IMR-90 (cell line): ENCODE measurements around the gene AMBP. TPM values are rescaled to one million over a fixed set of nuclear protein-coding genes. Genes with fewer than 3 reads are reported as not detected.

ENCODE experiments used
- ATAC-seq: fragments of 200-7000 bp; cut with Tn5 transposase; 2 replicates; pipeline ENCODE4 v1.9.1; 2020; ENCODE audit warnings: low read depth, mild to moderate bottlenecking, moderate library complexity
- BruUV-seq: library from RNA; stranded (reverse); fragments of 400-500 nt; replicated peaks from 2 replicates; lab custom pipeline; 2021; lab: Mats Ljungman, UMichigan
- CTCF ChIA-PET: fragments of 300-600 bp; formaldehyde crosslinking; extraction: SDS; loops from one replicate; lab custom pipeline; 2021; ENCODE audit warnings: antibody characterized with exemption; lab: Yijun Ruan, JAX
- POLR2A ChIA-PET: fragments of 300-600 bp; sonication (Branson Sonifier 250); formaldehyde crosslinking; loops from one replicate; lab custom pipeline; 2022; ENCODE audit warnings: antibody characterized with exemption; ENCODE audit not compliant: unreplicated experiment; lab: Charles Lee
- DNase-seq: peaks from one replicate; pipeline ENCODE4 v3.0.0; 2013
- H2AFZ ChIP-seq: replicated peaks from 2 replicates; pipeline ENCODE3; 2013; ENCODE audit warnings: low read length, mild to moderate bottlenecking; ENCODE audit not compliant: poor library complexity
- H2AK5ac ChIP-seq: 2 replicates; pipeline ENCODE4 v1.6.1; 2013; ENCODE audit warnings: low read depth, low read length, inconsistent platforms
- H2AK9ac ChIP-seq: replicated peaks from 2 replicates; pipeline ENCODE3; 2013; ENCODE audit warnings: mild to moderate bottlenecking, low read depth, low read length, moderate library complexity; ENCODE audit not compliant: poor library complexity
- H2BK120ac ChIP-seq: 2 replicates; pipeline ENCODE4 v1.6.1; 2013; ENCODE audit warnings: low read depth, low read length, inconsistent platforms
- H2BK15ac ChIP-seq: 3 replicates; pipeline ENCODE4 v1.6.1; 2013; ENCODE audit warnings: low read depth, low read length, inconsistent platforms
- H2BK20ac ChIP-seq: 2 replicates; pipeline ENCODE4 v1.6.1; 2013; ENCODE audit warnings: low read depth, mild to moderate bottlenecking, inconsistent platforms, low read length, moderate library complexity
- H2BK5ac ChIP-seq: 2 replicates; pipeline ENCODE4 v1.6.1; 2013; ENCODE audit warnings: mild to moderate bottlenecking, low read depth, low read length, inconsistent platforms; ENCODE audit not compliant: poor library complexity, severe bottlenecking
- H3K14ac ChIP-seq: replicated peaks from 2 replicates; pipeline ENCODE4 v1.6.1; 2013; ENCODE audit warnings: low read depth, low read length, inconsistent platforms
- H3K18ac ChIP-seq: 2 replicates; pipeline ENCODE4 v1.6.1; 2013; ENCODE audit warnings: low read depth, low read length, control low read depth
- H3K23ac ChIP-seq: 2 replicates; pipeline ENCODE4 v1.6.1; 2013; ENCODE audit warnings: low read depth, low read length, inconsistent platforms
- H3K27ac ChIP-seq: 2 replicates; pipeline ENCODE4 v1.5.1; 2013; ENCODE audit warnings: mild to moderate bottlenecking, control low read depth, low read length; ENCODE audit not compliant: insufficient read depth
- H3K27me3 ChIP-seq: 2 replicates; pipeline ENCODE4 v1.6.1; 2013; ENCODE audit warnings: low read length; ENCODE audit not compliant: control insufficient read depth, insufficient read depth
- H3K36me3 ChIP-seq: 2 replicates; pipeline ENCODE4 v1.6.1; 2013; ENCODE audit warnings: low read length, mixed read lengths; ENCODE audit not compliant: control insufficient read depth, insufficient read depth
- H3K4ac ChIP-seq: 2 replicates; pipeline ENCODE4 v1.6.1; 2013; ENCODE audit warnings: low read depth, low read length, inconsistent platforms
- H3K4me1 ChIP-seq: 2 replicates; pipeline ENCODE4 v1.6.1; 2013; ENCODE audit warnings: low read length, mixed read lengths; ENCODE audit not compliant: control insufficient read depth, insufficient read depth
- H3K4me2 ChIP-seq: 2 replicates; pipeline ENCODE4 v1.6.1; 2013; ENCODE audit warnings: low read depth, mild to moderate bottlenecking, control low read depth, low read length, moderate library complexity
- H3K4me3 ChIP-seq: 2 replicates; pipeline ENCODE4 v1.5.1; 2013; ENCODE audit warnings: low read depth, mild to moderate bottlenecking, control low read depth, low read length, moderate library complexity; ENCODE audit not compliant: insufficient read depth
- H3K56ac ChIP-seq: 2 replicates; pipeline ENCODE4 v1.6.1; 2013; ENCODE audit warnings: low read length, inconsistent platforms; ENCODE audit not compliant: insufficient read depth; ENCODE audit errors: extremely low read depth
- H3K79me1 ChIP-seq, 2 experiments: 2 replicates each; pipeline ENCODE4 v1.6.1; 2013; ENCODE audit warnings: low read length in 2 of 2, inconsistent platforms in 1 of 2, low read depth in 1 of 2
- H3K9ac ChIP-seq: 2 replicates; pipeline ENCODE4 v1.6.1; 2013; ENCODE audit warnings: low read depth, low read length, control low read depth
- H3K9me1 ChIP-seq: 2 replicates; pipeline ENCODE4 v1.6.1; 2013; ENCODE audit warnings: low read length, inconsistent platforms; ENCODE audit not compliant: insufficient read depth
- H3K9me3 ChIP-seq: 2 replicates; pipeline ENCODE4 v1.6.1; 2013; ENCODE audit warnings: low read length; ENCODE audit not compliant: control insufficient read depth, insufficient read depth
- H4K20me1 ChIP-seq: 2 replicates; pipeline ENCODE4 v1.6.1; 2013; ENCODE audit warnings: low read length, inconsistent platforms; ENCODE audit not compliant: insufficient read depth
- H4K5ac ChIP-seq: 2 replicates; pipeline ENCODE4 v1.6.1; 2013; ENCODE audit warnings: mild to moderate bottlenecking, low read depth, low read length, control low read depth
- H4K8ac ChIP-seq, 2 experiments: 2 replicates each; pipeline ENCODE4 v1.6.1; 2013; ENCODE audit warnings: low read depth in 2 of 2, low read length in 2 of 2, control low read depth in 1 of 2, inconsistent platforms in 1 of 2
- H4K91ac ChIP-seq: 2 replicates; pipeline ENCODE4 v1.6.1; 2013; ENCODE audit warnings: low read depth, low read length, inconsistent platforms; ENCODE audit not compliant: insufficient read depth
- CEBPB ChIP-seq: IDR thresholded peaks from 2 replicates; pipeline ENCODE4 v1.6.1; 2012; ENCODE audit warnings: low read depth, low read length, improper control_type of control experiment
- RFX5 ChIP-seq: IDR thresholded peaks from 2 replicates; pipeline ENCODE4 v1.8.0; 2012; ENCODE audit warnings: low read depth, mild to moderate bottlenecking, low read length, moderate library complexity
- WGBS, 2 experiments: methylation state at CpG; one replicate each; pipeline versions ENCODE4 v1.1.5 to v1.1.7; 2013; ENCODE audit warnings: missing lambda C conversion rate in 2 of 2; ENCODE audit not compliant: insufficient read length in 1 of 2; ENCODE audit errors: extremely low coverage in 2 of 2; 5-methylcytosine and 5-hydroxymethylcytosine counted together
- dilution Hi-C: fragments of 300-500 bp; cut with HindIII; formaldehyde crosslinking; loops from one replicate; pipeline ENCODE4 v1.14.3; 2018; ENCODE audit warnings: low sequenced_read_pairs; ENCODE audit not compliant: unreplicated experiment
- in situ Hi-C: fragments of 300-500 bp; cut with MboI; formaldehyde crosslinking; loops from 3 replicates; pipeline ENCODE4 v1.14.3; 2019; ENCODE audit warnings: low sequenced_read_pairs, inconsistent platforms, mixed read lengths
- intact Hi-C: fragments of 100-400 bp; cut with micrococcal nuclease; formaldehyde crosslinking; loops from 2 replicates; pipeline ENCODE4 v1.10.0; 2022
- polyA plus RNA-seq, 3 experiments: library from polyadenylated mRNA; depleted of rRNA; stranded (reverse); fragments of >200 nt; gene quantifications; 2 replicates each; pipeline ENCODE4 v1.2.3, GENCODE V29; 2012; ENCODE audit warnings: low replicate concordance in 1 of 3
- total RNA-seq: library from RNA; depleted of rRNA; stranded (reverse); fragments of >200 nt; gene quantifications from 2 replicates; pipeline ENCODE4 v1.2.3, GENCODE V29; 2012
- TF ChIP-seq, protein P1 (sequence below): fragments of 150-350 bp; IDR thresholded peaks from 2 replicates; pipeline ENCODE4 v1.6.1; 2017; ENCODE audit warnings: mild to moderate bottlenecking, antibody characterized with exemption, low read length, low read depth

Gene AMBP
- total and polyA plus RNA-seq, 2 of the 4 experiments (the other 2 are of a cell fraction): not detected

GRCh38 chr9:114110180-114110579, 32.1 kb upstream of the AMBP start:
- H2BK15ac ChIP-seq: no peak overlapping the region
- WGBS, 2 experiments: no CpG with 5 or more reads among the region's 2 CpGs
- in situ Hi-C loops: loop anchor here (5.0 kb wide), 1 partner anchor 182 kb away; no protein-coding TSS in a partner anchor
- no peak overlapping the region for H3K14ac ChIP-seq
- intact Hi-C loops: no loop called here
- peaks cover 7% of the 10 kb centered on the region for H3K27me3 ChIP-seq
- no peak overlapping the region for H3K18ac ChIP-seq
- ATAC-seq (no peak), DNase-seq (peak; percentile 73)
- no TSS peak for BruUV-seq
- no peaks in the 10 kb centered on the region for H3K9me3 ChIP-seq
- H4K5ac ChIP-seq: no peak overlapping the region
- no peak overlapping the region for H3K9ac ChIP-seq
- no peak overlapping the region for H3K4me2 ChIP-seq
- TF ChIP-seq RFX5 (no peak), CEBPB (peak; percentile 89)
- TF ChIP-seq, protein P1, sequence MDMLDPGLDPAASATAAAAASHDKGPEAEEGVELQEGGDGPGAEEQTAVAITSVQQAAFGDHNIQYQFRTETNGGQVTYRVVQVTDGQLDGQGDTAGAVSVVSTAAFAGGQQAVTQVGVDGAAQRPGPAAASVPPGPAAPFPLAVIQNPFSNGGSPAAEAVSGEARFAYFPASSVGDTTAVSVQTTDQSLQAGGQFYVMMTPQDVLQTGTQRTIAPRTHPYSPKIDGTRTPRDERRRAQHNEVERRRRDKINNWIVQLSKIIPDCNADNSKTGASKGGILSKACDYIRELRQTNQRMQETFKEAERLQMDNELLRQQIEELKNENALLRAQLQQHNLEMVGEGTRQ: no peak
- no peaks in the 10 kb centered on the region; the same call in 1 of the 2 replicates for H4K20me1 ChIP-seq
- 0 out of 2 replicates have a peak overlapping the region, but pooled peaks have one; percentile 17 for H4K91ac ChIP-seq
- H3K9me1 ChIP-seq: no peaks in the 10 kb centered on the region; the same call in 1 of the 2 replicates
- H2BK120ac ChIP-seq: no peak overlapping the region
- no peak overlapping the region for H2AK5ac ChIP-seq
- H3K79me1 ChIP-seq: no peaks in the 10 kb centered on the region
- H3K56ac ChIP-seq: no peak overlapping the region
- H3K36me3 ChIP-seq: no peaks in the 10 kb centered on the region
- H3K23ac ChIP-seq: no peak overlapping the region
- no peak overlapping the region for H3K4ac ChIP-seq
- CTCF ChIA-PET: interaction anchor here (0.7 to 1.7 kb wide), 4 partner anchors 17 to 181 kb away, joined by 3 to 12 read pairs (median 4); partner anchors contain the start of gene COL27A1
- H4K8ac ChIP-seq: no peak overlapping the region
- POLR2A ChIA-PET: no interaction called here
- H2BK5ac ChIP-seq: no peak overlapping the region
- peaks cover 9% of the 10 kb centered on the region for H3K4me1 ChIP-seq
- peak overlapping the region; percentile 5; the same call in 1 of the 2 replicates for H2BK20ac ChIP-seq
- H2AFZ ChIP-seq: no peak overlapping the region
- dilution Hi-C loops: no loop called here
- H3K4me3 ChIP-seq: no peak overlapping the region
- no peak overlapping the region for H2AK9ac ChIP-seq
- H3K27ac ChIP-seq: no peak overlapping the region
